GM18517 (cell line): ENCODE data around the gene R3HDML.

Source experiments
- ATAC-seq: cut with Tn5 transposase; IDR thresholded peaks from one replicate; pipeline ENCODE4 v1.9.1; 2021; ENCODE audit warnings: mild to moderate bottlenecking, moderate library complexity; ENCODE audit not compliant: unreplicated experiment

Gene R3HDML

GRCh38 chr20:44398335-44398734, 61.5 kb downstream of the R3HDML start:
- ATAC-seq = no peak

- ATAC-seq = no peak
Observed at GRCh38 chr20:44399446-44399845, 62.6 kb downstream of the R3HDML start.

GRCh38 chr20:44400671-44400969, 63.8 kb downstream of the R3HDML start:
- ATAC-seq = no peak
